RKO (cell line): ENCODE data around the gene KSR2.

ENCODE experiments used
- DNase-seq: peaks from one replicate; pipeline ENCODE4 v3.0.0-alpha.2; 2016; ENCODE audit warnings: low spot score

Gene KSR2

GRCh38 chr12:117403586-117404139 lies 565.1 kb downstream of the KSR2 start:
- no peak for DNase-seq
